HCT116 (cell line): ENCODE results near the gene CLEC10A. TPM values are rescaled to one million over a fixed set of nuclear protein-coding genes. Genes with fewer than 3 reads are reported as not detected.

Source experiments
- ATAC-seq: fragments of 200-7000 bp; cut with Tn5 transposase; 2 replicates; pipeline ENCODE4 v1.9.1; 2020; ENCODE audit warnings: mild to moderate bottlenecking, moderate library complexity
- BruUV-seq: library from RNA; stranded (reverse); fragments of 400-500 nt; replicated peaks from 2 replicates; lab custom pipeline; 2021; lab: Mats Ljungman, UMichigan
- CTCF ChIA-PET: fragments of 300-600 bp; sonication (Branson Sonifier 250); formaldehyde crosslinking; loops from one replicate; lab custom pipeline; 2021; ENCODE audit warnings: antibody characterized with exemption; lab: Charles Lee
- POLR2A ChIA-PET: fragments of 300-600, 350-600 bp; sonication (Branson Sonifier 250); formaldehyde crosslinking; loops from one replicate; lab custom pipeline; 2021; ENCODE audit warnings: antibody characterized with exemption; lab: Charles Lee
- RAD21 ChIA-PET, 2 experiments: fragments of 300-600 bp; sonication (Branson Sonifier 250); formaldehyde crosslinking; loops; one replicate each; lab custom pipeline; 2023; ENCODE audit warnings: low total read pairs in 2 of 2; ENCODE audit not compliant: uncharacterized antibody in 2 of 2, unreplicated experiment in 2 of 2, low non-redundant PET in 1 of 2; lab: Charles Lee
- DNase-seq: peaks from one replicate; pipeline ENCODE4 v3.0.0-alpha.2; 2010; ENCODE audit warnings: low read depth, low spot score
- H2AFZ ChIP-seq: fragments of 200-600 bp; shearing (Covaris generic), sonication (generic); 2 replicates; pipeline ENCODE4 v1.6.1; 2017; ENCODE audit warnings: low read depth, mixed run types, mixed read lengths, antibody characterized with exemption, low read length; ENCODE audit not compliant: poor library complexity, severe bottlenecking
- H3K27ac ChIP-seq: 2 replicates; pipeline ENCODE4 v1.5.1; 2012; ENCODE audit warnings: low read depth, low read length
- H3K27me3 ChIP-seq: fragments of 200-600 bp; sonication (generic); 2 replicates; pipeline ENCODE4 v1.6.1; 2016; ENCODE audit warnings: mixed run types, low read length, mixed read lengths; ENCODE audit not compliant: insufficient read depth
- H3K36me3 ChIP-seq, 2 experiments: fragments of 200-500 bp in 1 of 2; fragments of 200-600 bp in 1 of 2; sonication (Bioruptor generic) in 1 of 2; sonication (generic) in 1 of 2; 2 replicates each; pipeline versions ENCODE4 v1.5.1 to v1.6.1; 2014 to 2016; ENCODE audit warnings: low read length in 2 of 2, inconsistent platforms in 1 of 2, mixed read lengths in 1 of 2, mixed run types in 1 of 2; ENCODE audit not compliant: insufficient read depth in 2 of 2, control insufficient read depth in 1 of 2
- H3K4me1 ChIP-seq, 2 experiments: fragments of 200-600 bp in 1 of 2; sonication (generic) in 1 of 2; 2 replicates each; pipeline versions ENCODE4 v1.5.1 to v1.6.1; 2012 to 2017; ENCODE audit warnings: low read length in 2 of 2, inconsistent platforms in 1 of 2, mild to moderate bottlenecking in 1 of 2, mixed read lengths in 1 of 2, mixed run types in 1 of 2, moderate library complexity in 1 of 2; ENCODE audit not compliant: insufficient read depth in 2 of 2, control insufficient read depth in 1 of 2
- H3K4me2 ChIP-seq: fragments of 200-600 bp; sonication (generic); 2 replicates; pipeline ENCODE4 v1.6.1; 2017; ENCODE audit warnings: mixed run types, low read length, mixed read lengths
- H3K4me3 ChIP-seq, 2 experiments: fragments of 200-600 bp in 1 of 2; sonication (generic) in 1 of 2; replicated peaks in 1 of 2; 2 replicates each; pipeline ENCODE4 v1.5.1; 2011 to 2016; ENCODE audit warnings: low read length in 2 of 2, control low read depth in 1 of 2, low read depth in 1 of 2, mild to moderate bottlenecking in 1 of 2, mixed read lengths in 1 of 2, mixed run types in 1 of 2
- H3K79me2 ChIP-seq: fragments of 200-600 bp; sonication (generic); 2 replicates; pipeline ENCODE4 v1.6.1; 2017; ENCODE audit warnings: mild to moderate bottlenecking, mixed run types, low read length, moderate library complexity, mixed read lengths; ENCODE audit not compliant: insufficient read depth
- H3K9ac ChIP-seq: fragments of 200-600 bp; sonication (generic); 2 replicates; pipeline ENCODE4 v1.6.1; 2016; ENCODE audit warnings: low read length, mixed read lengths
- H3K9me2 ChIP-seq: fragments of 200-600 bp; sonication (generic), shearing (Covaris generic); 2 replicates; pipeline ENCODE4 v1.6.1; 2017; ENCODE audit warnings: mixed run types, mild to moderate bottlenecking, moderate library complexity; ENCODE audit not compliant: insufficient read depth
- H3K9me3 ChIP-seq, 2 experiments: fragments of 200-500 bp in 1 of 2; fragments of 200-600 bp in 1 of 2; sonication (Bioruptor generic) in 1 of 2; sonication (generic) in 1 of 2; 2 replicates each; pipeline ENCODE4 v1.6.1; 2014 to 2017; ENCODE audit warnings: low read length in 2 of 2, mixed read lengths in 2 of 2, inconsistent platforms in 1 of 2, low read depth in 1 of 2, mild to moderate bottlenecking in 1 of 2, mixed run types in 1 of 2, moderate library complexity in 1 of 2; ENCODE audit not compliant: control insufficient read depth in 1 of 2, insufficient read depth in 1 of 2
- H4K20me1 ChIP-seq: fragments of 200-600 bp; sonication (generic), shearing (Covaris generic); 2 replicates; pipeline ENCODE4 v1.6.1; 2017; ENCODE audit warnings: mixed run types, mild to moderate bottlenecking, moderate library complexity; ENCODE audit not compliant: insufficient read depth
- CEBPB ChIP-seq: IDR thresholded peaks from 2 replicates; pipeline ENCODE4 v1.6.1; 2012; ENCODE audit warnings: low read depth
- EGR1 ChIP-seq: IDR thresholded peaks from 2 replicates; pipeline ENCODE4 v1.6.1; 2012; ENCODE audit warnings: low read depth
- ELF1 ChIP-seq: IDR thresholded peaks from 2 replicates; pipeline ENCODE4 v1.6.1; 2012; ENCODE audit warnings: low read depth, borderline replicate concordance
- EZH2 ChIP-seq: fragments of 200-600 bp; sonication (generic); IDR thresholded peaks from 2 replicates; pipeline ENCODE4 v1.6.1; 2017; ENCODE audit warnings: antibody characterized with exemption, mixed run types
- FOSL1 ChIP-seq: IDR thresholded peaks from 2 replicates; pipeline ENCODE4 v1.6.1; 2012; ENCODE audit warnings: low read depth
- JUND ChIP-seq: IDR thresholded peaks from 2 replicates; pipeline ENCODE4 v1.6.1; 2012
- POLR2A ChIP-seq: IDR thresholded peaks from 2 replicates; pipeline ENCODE4 v1.7.0; 2011; ENCODE audit warnings: borderline replicate concordance; ENCODE audit not compliant: insufficient read depth, insufficient read length; ENCODE audit errors: extremely low read depth
- POLR2AphosphoS5 ChIP-seq: IDR thresholded peaks from 2 replicates; pipeline ENCODE4 v1.6.1; 2011; ENCODE audit warnings: mild to moderate bottlenecking, low read depth, low read length, moderate library complexity
- SP1 ChIP-seq: IDR thresholded peaks from 2 replicates; pipeline ENCODE4 v1.6.1; 2012; ENCODE audit warnings: low read depth
- SRF ChIP-seq: IDR thresholded peaks from 2 replicates; pipeline ENCODE4 v1.6.1; 2012; ENCODE audit warnings: low read depth
- TCF7L2 ChIP-seq: IDR thresholded peaks from 2 replicates; pipeline ENCODE4 v1.7.0; 2011; ENCODE audit warnings: borderline replicate concordance, inconsistent platforms; ENCODE audit not compliant: insufficient read depth, insufficient read length; ENCODE audit errors: extremely low read depth
- YY1 ChIP-seq: IDR thresholded peaks from 2 replicates; pipeline ENCODE4 v1.6.1; 2011; ENCODE audit warnings: low read length, low read depth, moderate library complexity, mild to moderate bottlenecking; ENCODE audit not compliant: insufficient replicate concordance; ENCODE audit errors: extremely low read depth
- ZFX ChIP-seq: fragments of 450-650 bp; IDR thresholded peaks from 2 replicates; pipeline ENCODE4 v1.6.1; 2017
- ZNF274 ChIP-seq: fragments of 200-500 bp; sonication (Bioruptor generic); IDR thresholded peaks from 2 replicates; pipeline ENCODE4 v1.6.1; 2014; ENCODE audit warnings: mild to moderate bottlenecking, low read depth, low read length, inconsistent platforms
- intact Hi-C: fragments of 100-400 bp; cut with micrococcal nuclease; formaldehyde crosslinking; loops from 2 replicates; pipeline ENCODE4 v1.10.0; 2022
- total RNA-seq: library from RNA; stranded (reverse); gene quantifications from one replicate; pipeline ENCODE4 v1.2.1, GENCODE V29; 2021; ENCODE audit not compliant: unreplicated experiment
- TF ChIP-seq, protein P1 (sequence below): IDR thresholded peaks from 2 replicates; pipeline ENCODE4 v1.6.1; 2012
- TF ChIP-seq, protein P2 (sequence below): IDR thresholded peaks from 2 replicates; pipeline ENCODE4 v1.6.1; 2012
- TF ChIP-seq, protein P3 (sequence below): IDR thresholded peaks from 2 replicates; pipeline ENCODE4 v1.6.1; 2012; ENCODE audit warnings: low read depth

The CLEC10A gene
- total RNA-seq, 1 experiment from 2014 or later, result not detected

GRCh38 chr17:7114241-7114874 is 34.3 kb upstream of the CLEC10A start, which contains the start of gene ASGR2:
ASGR2 (minus strand) TSS chr17:7114822; CDS start chr17:7114240, 582 bp downstream.
- H3K27ac ChIP-seq, result no peak within 1 kb of the TSS

More at GRCh38 chr17:7114241-7114874, 34.3 kb upstream of the CLEC10A start, which contains the start of gene ASGR2:
- H3K4me1 ChIP-seq, result no peaks in the 10 kb centered on the region
- no peak within 1 kb of the TSS for H3K9ac ChIP-seq
- H3K36me3 ChIP-seq, result no peaks in the 10 kb centered on the region
- DNase-seq (no peak), ATAC-seq (no peak)
- H4K20me1 ChIP-seq, result no peaks in the 10 kb centered on the region
- no peak within 1 kb of the TSS for H3K4me3 ChIP-seq
- BruUV-seq, result no TSS peak
- intact Hi-C loops, result no loop called here
- CTCF ChIA-PET, result no interaction called here
- no peak within 1 kb of the TSS for H2AFZ ChIP-seq
- no peaks in the 10 kb centered on the region for H3K79me2 ChIP-seq
- no peaks in the 10 kb centered on the region; the same call in 1 of the 2 replicates for H3K27me3 ChIP-seq
- TF ChIP-seq, protein P1, sequence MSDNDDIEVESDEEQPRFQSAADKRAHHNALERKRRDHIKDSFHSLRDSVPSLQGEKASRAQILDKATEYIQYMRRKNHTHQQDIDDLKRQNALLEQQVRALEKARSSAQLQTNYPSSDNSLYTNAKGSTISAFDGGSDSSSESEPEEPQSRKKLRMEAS, result no peak
- TF ChIP-seq YY1 (no peak), FOSL1 (no peak), EZH2 (no peak), SRF (no peak), ELF1 (no peak), POLR2AphosphoS5 (no peak), EGR1 (no peak), CEBPB (no peak), SP1 (no peak), POLR2A (no peak), JUND (no peak), ZNF274 (no peak), ZFX (no peak), TCF7L2 (no peak)
- TF ChIP-seq, protein P2, sequence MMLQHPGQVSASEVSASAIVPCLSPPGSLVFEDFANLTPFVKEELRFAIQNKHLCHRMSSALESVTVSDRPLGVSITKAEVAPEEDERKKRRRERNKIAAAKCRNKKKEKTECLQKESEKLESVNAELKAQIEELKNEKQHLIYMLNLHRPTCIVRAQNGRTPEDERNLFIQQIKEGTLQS, result no peak
- TF ChIP-seq, protein P3, sequence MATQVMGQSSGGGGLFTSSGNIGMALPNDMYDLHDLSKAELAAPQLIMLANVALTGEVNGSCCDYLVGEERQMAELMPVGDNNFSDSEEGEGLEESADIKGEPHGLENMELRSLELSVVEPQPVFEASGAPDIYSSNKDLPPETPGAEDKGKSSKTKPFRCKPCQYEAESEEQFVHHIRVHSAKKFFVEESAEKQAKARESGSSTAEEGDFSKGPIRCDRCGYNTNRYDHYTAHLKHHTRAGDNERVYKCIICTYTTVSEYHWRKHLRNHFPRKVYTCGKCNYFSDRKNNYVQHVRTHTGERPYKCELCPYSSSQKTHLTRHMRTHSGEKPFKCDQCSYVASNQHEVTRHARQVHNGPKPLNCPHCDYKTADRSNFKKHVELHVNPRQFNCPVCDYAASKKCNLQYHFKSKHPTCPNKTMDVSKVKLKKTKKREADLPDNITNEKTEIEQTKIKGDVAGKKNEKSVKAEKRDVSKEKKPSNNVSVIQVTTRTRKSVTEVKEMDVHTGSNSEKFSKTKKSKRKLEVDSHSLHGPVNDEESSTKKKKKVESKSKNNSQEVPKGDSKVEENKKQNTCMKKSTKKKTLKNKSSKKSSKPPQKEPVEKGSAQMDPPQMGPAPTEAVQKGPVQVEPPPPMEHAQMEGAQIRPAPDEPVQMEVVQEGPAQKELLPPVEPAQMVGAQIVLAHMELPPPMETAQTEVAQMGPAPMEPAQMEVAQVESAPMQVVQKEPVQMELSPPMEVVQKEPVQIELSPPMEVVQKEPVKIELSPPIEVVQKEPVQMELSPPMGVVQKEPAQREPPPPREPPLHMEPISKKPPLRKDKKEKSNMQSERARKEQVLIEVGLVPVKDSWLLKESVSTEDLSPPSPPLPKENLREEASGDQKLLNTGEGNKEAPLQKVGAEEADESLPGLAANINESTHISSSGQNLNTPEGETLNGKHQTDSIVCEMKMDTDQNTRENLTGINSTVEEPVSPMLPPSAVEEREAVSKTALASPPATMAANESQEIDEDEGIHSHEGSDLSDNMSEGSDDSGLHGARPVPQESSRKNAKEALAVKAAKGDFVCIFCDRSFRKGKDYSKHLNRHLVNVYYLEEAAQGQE, result no peak
- no peaks in the 10 kb centered on the region for H3K9me2 ChIP-seq
- POLR2A ChIA-PET, result no interaction called here
- H3K4me2 ChIP-seq, result no peak within 1 kb of the TSS
- no peaks in the 10 kb centered on the region for H3K9me3 ChIP-seq
- RAD21 ChIA-PET, result no interaction called here
